ENCODE results near the gene IRGC.

The IRGC gene, protein sequence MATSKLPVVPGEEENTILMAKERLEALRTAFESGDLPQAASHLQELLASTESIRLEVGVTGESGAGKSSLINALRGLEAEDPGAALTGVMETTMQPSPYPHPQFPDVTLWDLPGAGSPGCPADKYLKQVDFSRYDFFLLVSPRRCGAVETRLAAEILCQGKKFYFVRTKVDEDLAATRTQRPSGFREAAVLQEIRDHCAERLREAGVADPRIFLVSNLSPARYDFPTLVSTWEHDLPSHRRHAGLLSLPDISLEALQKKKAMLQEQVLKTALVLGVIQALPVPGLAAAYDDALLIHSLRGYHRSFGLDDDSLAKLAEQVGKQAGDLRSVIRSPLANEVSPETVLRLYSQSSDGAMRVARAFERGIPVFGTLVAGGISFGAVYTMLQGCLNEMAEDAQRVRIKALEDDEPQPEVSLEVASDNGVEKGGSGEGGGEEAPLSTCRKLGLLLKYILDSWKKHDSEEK

DNA sequence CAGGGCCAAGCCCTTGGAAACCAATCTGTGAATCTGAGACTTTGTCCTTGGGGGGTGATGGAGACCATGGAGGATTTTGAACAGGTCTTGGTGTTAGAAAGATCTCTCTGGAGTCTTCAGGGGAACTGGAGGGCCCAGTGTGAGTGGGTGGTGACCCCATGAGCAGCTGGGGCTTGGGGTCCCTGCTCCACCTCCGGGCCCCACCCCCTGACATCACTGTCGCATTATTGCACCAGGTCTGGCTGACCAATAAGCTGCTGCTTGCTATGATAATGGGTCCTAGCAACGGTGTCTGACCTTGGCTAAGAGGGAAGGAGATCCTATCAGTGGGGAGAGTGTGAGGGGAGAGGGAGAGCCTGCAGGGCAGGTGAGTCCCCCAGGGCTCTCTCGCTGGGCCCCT lies at the start of gene IRGC:
Gene IRGC (plus strand): TSS at position 301 of the 400 bp plus-strand sequence. CDS start 2,483 bp downstream, outside the sequence.
- Mint-ChIP-seq H3K9me3 (peaks cover 3% of the 10 kb centered on the region), H3K27me3 (ENCODE audit: low read depth) (no peaks in the 10 kb centered on the region), H3K4me3 (no peak within 1 kb of the TSS), H3K4me1 (ENCODE audit: low read depth) (no peaks in the 10 kb centered on the region), H3K27ac (no peak within 1 kb of the TSS), H3K36me3 (ENCODE audit: low read depth) (no peaks in the 10 kb centered on the region)
- DNase-seq (ENCODE audit: low spot score): no peak

DNA sequence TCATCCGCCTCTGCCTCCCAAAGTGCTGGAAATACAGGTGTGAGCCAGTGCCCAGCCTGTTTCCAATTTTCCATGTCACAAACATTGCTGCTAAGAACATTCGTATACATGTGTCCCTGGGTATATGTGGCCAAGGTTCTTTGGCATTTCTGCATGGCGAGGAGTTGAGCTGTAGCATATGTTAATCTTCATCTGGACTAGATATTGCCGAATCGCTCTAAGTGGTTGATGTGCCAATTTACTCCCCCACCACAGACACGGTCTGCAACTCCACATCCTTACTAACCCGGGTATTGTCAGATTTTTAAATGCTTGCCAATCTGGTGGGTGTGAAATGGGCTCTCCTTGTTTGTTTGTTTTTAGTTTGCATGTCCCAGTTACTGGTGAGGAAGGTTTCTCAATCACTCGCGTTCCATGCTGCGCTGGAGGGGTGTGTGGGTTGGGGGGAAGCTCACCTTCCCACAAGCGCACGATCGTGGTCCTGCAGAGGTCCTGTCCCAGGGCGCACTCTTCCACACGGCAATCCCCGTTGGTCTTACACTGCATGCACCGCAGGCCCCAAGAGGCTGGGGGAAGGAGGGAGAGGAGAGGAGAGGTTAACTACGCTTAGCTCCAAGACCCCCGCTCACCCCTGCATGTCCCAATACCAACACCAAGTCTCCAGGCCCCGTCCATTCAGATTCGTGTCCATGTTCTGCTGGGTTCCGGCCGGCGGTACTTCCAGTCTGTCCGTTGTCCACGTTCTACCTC lies 48.6 kb upstream of the IRGC start:
- H3K9me3 Mint-ChIP-seq: no peaks in the 10 kb centered on the region
- H3K27me3 Mint-ChIP-seq (ENCODE audit: low read depth): peaks cover 11% of the 10 kb centered on the region
- DNase-seq (ENCODE audit: low spot score): no peak
- peaks cover 36% of the 10 kb centered on the region for H3K36me3 Mint-ChIP-seq (ENCODE audit: low read depth)
- H3K27ac Mint-ChIP-seq: peak overlapping the region; percentile 87
- H3K4me3 Mint-ChIP-seq: peak overlapping the region; percentile 95
- H3K4me1 Mint-ChIP-seq (ENCODE audit: low read depth): peaks cover 41% of the 10 kb centered on the region

DNA sequence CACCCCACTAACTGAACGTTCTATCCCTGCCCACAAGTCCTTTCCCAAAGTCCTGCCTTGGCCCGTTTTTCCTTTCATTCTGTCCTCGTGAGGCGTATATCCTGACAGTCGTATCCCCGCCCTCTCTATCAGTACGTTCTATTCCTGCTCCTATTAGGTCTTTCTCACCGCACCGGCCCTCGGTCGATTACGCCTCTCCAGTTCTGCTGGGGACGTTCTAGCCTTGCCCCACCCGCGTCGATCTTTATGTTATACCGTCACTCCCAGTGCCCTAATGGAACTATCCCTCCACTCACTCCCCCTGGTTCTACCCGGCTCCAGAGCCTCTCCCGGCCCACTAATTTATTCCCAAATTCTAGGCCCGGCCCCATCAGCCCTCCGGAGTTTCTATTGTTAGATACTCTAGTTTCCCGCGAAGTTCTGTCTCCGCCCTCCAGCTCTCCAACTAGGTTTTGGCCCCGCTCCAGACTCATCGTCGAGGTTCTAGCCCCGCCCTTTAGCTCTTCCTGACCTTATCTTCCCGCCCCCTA lies 47.9 kb upstream of the IRGC start:
- peak overlapping the region; percentile 87 for H3K27ac Mint-ChIP-seq
- no peaks in the 10 kb centered on the region for H3K9me3 Mint-ChIP-seq
- peaks cover 12% of the 10 kb centered on the region for H3K27me3 Mint-ChIP-seq (ENCODE audit: low read depth)
- H3K4me1 Mint-ChIP-seq (ENCODE audit: low read depth): peaks cover 41% of the 10 kb centered on the region
- peak overlapping the region; percentile 95 for H3K4me3 Mint-ChIP-seq
- no peak for DNase-seq (ENCODE audit: low spot score)
- peaks cover 31% of the 10 kb centered on the region for H3K36me3 Mint-ChIP-seq (ENCODE audit: low read depth)

DNA sequence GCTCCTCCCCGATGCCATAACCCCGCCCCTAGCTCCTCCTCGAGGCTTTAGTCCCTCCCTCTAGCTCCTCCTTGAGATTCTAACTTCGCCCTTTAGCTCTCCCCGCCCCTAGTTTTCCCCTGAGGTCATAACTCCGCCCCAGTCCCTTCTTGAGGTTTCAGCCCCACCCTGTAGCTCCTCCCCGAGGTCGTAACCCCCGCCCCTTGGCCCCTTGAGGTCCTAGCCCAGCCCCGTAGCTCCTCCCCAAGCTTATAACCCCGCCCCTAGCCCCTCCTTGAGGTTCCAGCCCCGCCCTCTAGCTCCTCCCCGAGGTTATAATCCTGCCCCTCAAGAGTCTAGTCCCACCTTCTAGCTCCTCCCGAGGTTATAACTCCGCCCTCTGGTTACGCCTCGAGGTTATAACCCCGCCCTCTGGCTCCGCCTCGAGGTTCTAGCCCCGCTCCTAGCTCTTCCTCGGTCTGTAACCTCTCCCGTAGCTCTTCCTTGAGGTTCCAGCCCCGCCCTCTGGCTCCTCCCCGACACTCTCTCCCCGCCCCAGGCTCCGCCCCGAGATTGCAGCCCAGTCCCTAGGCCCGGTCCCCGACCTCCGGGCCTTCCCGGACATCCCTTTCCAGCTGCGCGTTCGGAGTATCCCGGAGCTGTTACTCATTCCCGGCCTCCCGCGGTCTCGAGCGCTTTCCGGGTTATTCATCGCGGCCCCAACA lies 47.3 kb upstream of the IRGC start:
- H3K4me3 Mint-ChIP-seq: peak overlapping the region; percentile 95
- H3K27ac Mint-ChIP-seq: peak overlapping the region; percentile 87
- peaks cover 12% of the 10 kb centered on the region for H3K27me3 Mint-ChIP-seq (ENCODE audit: low read depth)
- H3K9me3 Mint-ChIP-seq: no peaks in the 10 kb centered on the region
- peak; percentile 92 for DNase-seq (ENCODE audit: low spot score)
- peaks cover 40% of the 10 kb centered on the region for H3K4me1 Mint-ChIP-seq (ENCODE audit: low read depth)
- H3K36me3 Mint-ChIP-seq (ENCODE audit: low read depth): peaks cover 31% of the 10 kb centered on the region

DNA sequence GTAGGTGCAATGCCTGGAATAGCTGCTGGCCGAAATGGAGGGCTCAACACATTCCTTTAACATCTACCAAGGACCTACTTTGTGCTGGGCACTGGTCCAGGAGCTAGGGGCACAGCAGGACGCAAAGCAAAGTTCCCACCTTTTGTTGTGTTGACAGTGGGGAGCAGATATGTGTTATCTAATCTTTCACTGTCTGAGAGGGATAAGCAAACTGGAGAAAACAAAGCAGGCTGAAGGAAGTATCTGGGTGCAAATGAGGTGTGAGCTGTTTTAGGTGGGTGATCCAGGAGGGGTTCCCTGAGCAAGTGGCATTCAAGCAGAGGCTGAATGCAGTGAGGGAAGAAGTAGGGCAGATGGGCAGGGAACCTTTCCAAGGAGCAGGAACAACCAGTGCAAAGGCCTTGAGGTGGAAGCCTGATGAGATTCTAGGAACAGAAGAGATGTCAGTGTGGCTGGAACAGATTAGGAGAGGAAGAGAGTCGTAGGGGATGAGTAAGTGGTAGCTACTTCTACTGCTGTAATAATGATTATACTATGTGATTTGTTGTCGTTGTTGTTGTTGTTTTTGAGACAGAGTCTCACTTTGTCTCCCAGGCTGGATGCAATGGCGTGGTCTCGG lies 43.7 kb upstream of the IRGC start:
- no peak for DNase-seq (ENCODE audit: low spot score)
- H3K9me3 Mint-ChIP-seq: no peaks in the 10 kb centered on the region
- no peak overlapping the region for H3K4me3 Mint-ChIP-seq
- peaks cover 34% of the 10 kb centered on the region for H3K4me1 Mint-ChIP-seq (ENCODE audit: low read depth)
- H3K27me3 Mint-ChIP-seq (ENCODE audit: low read depth): peaks cover 12% of the 10 kb centered on the region
- H3K36me3 Mint-ChIP-seq (ENCODE audit: low read depth): peaks cover 10% of the 10 kb centered on the region
- no peak overlapping the region for H3K27ac Mint-ChIP-seq

DNA sequence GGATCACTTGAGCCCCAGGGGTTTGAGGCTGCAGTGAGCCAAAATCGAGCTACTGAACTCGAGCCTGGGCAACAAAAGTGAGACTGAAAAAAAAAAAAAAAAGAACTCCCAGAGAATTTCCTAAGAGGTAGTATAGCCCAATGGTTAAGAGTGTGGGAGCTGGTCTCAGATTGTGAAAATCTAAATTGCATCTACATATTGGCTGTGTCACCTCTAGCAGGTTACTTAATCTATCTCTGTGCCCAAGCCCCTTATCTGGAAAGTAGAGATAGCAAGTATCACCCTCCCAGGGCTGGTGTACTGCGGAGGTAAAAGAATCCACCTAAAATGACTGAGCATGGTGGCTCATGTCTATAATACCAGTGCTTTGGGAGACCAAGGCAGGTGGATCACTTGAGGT lies 42.2 kb upstream of the IRGC start:
- H3K27me3 Mint-ChIP-seq (ENCODE audit: low read depth): peaks cover 12% of the 10 kb centered on the region
- peaks cover 24% of the 10 kb centered on the region for H3K4me1 Mint-ChIP-seq (ENCODE audit: low read depth)
- no peak overlapping the region for H3K4me3 Mint-ChIP-seq

DNA sequence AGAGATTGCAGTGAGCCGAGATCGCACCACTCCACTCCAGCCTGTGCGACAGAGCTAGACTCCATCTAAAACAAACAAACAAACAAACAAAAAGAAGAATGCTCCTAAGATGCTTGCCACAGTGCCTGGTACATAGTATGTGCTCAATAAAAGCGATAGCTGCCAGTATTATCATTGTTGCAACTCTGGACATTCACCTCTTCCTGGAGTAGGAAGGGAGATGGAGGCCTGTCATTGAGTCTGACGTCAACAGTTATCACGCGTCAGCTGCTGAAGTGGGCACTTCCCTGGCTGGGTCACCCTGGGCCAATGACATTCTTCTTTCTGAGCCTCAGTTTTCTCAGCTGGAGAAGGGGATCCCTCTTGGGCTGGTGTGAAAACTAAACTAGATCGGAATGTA lies 41.7 kb upstream of the IRGC start:
- DNase-seq (ENCODE audit: low spot score): no peak
- no peak overlapping the region for H3K4me3 Mint-ChIP-seq
- H3K27me3 Mint-ChIP-seq (ENCODE audit: low read depth): peaks cover 12% of the 10 kb centered on the region
- H3K9me3 Mint-ChIP-seq: no peaks in the 10 kb centered on the region
- no peak overlapping the region for H3K27ac Mint-ChIP-seq
- H3K36me3 Mint-ChIP-seq (ENCODE audit: low read depth): no peaks in the 10 kb centered on the region
- peaks cover 22% of the 10 kb centered on the region for H3K4me1 Mint-ChIP-seq (ENCODE audit: low read depth)

More for the DNA sequence above, 42.2 kb upstream of the IRGC start:
- no peaks in the 10 kb centered on the region for H3K9me3 Mint-ChIP-seq
- no peak overlapping the region for H3K27ac Mint-ChIP-seq
- H3K36me3 Mint-ChIP-seq (ENCODE audit: low read depth): no peaks in the 10 kb centered on the region
- DNase-seq (ENCODE audit: low spot score): no peak

DNA sequence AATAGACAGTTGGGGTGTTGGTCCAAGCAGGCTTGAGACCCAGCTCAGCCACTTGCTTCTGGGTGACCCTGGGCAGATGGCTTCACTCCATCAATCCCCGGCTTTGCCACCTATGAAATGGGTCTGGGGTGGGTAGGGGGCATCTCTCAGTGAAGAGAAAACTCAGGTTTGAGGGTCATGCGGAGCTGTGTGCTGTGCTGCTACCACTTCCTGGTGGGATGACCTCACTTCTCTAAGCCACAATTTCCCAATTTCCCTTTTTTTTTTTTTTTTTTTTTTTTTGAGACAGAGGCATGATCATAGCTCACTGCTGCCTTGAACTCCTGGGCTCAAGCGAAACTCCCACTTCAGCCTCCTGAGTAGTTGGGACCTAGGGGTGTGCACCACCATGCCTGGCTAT lies 41.3 kb upstream of the IRGC start:
- H3K27me3 Mint-ChIP-seq (ENCODE audit: low read depth): peaks cover 12% of the 10 kb centered on the region
- H3K4me1 Mint-ChIP-seq (ENCODE audit: low read depth): peaks cover 19% of the 10 kb centered on the region
- no peaks in the 10 kb centered on the region for H3K36me3 Mint-ChIP-seq (ENCODE audit: low read depth)
- H3K4me3 Mint-ChIP-seq: no peak overlapping the region
- DNase-seq (ENCODE audit: low spot score): no peak
- H3K9me3 Mint-ChIP-seq: no peaks in the 10 kb centered on the region
- no peak overlapping the region for H3K27ac Mint-ChIP-seq

DNA sequence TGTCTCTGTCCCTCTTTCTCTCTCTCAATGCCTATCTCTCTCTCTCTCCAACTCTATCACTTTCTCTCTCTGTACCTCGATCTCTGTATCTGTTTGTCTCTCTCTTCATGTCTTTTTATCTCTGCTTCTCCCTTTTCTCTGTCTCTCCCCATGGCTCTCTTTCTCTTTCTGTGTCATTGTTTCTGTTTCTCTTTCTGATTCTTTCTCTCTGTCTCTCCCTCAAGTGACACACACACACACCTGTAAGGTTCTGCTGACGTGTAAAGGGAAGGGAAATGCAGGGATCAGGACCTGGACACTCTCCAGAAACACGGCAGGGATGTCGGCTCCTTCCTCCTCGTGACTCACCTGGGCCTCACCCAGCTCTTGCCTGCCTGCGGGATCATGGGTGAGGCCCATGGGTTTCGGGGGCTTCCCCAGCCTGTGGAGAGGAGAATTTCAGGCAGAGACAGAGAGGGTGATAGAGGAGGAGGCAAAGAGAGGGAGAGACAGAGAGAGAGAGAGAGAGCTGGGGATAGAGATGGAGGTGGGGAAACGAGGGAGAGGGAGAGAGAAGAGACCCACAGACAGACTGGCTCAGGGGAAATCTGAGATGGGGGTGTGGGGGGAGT lies 40.5 kb upstream of the IRGC start:
- peaks cover 16% of the 10 kb centered on the region for H3K4me1 Mint-ChIP-seq (ENCODE audit: low read depth)
- peak overlapping the region; percentile 62 for H3K27ac Mint-ChIP-seq
- no peaks in the 10 kb centered on the region for H3K36me3 Mint-ChIP-seq (ENCODE audit: low read depth)
- H3K4me3 Mint-ChIP-seq: peak overlapping the region; percentile 16
- no peaks in the 10 kb centered on the region for H3K9me3 Mint-ChIP-seq
- no peak for DNase-seq (ENCODE audit: low spot score)
- peaks cover 9% of the 10 kb centered on the region for H3K27me3 Mint-ChIP-seq (ENCODE audit: low read depth)

DNA sequence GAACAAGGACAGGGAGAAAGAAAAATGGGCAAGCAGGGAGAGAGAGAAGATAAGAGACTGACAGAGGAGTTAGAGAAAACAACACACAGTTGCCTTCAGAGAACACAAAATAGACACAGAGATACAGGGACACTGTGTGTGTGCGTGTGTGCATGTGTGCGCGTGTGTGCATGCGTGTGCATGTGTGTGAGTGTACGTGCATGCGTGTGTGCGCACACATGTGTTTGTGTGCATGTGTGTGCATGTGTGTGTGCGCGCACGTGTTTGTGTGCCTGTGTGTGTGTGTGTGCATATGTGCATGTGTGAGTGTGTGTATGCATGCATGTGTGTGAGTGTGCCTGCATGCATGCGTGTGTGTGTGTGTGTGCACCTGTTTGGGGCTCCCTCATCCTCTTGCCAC lies 40.0 kb upstream of the IRGC start:
- Mint-ChIP-seq H3K4me3 (no peak overlapping the region), H3K9me3 (no peaks in the 10 kb centered on the region), H3K36me3 (ENCODE audit: low read depth) (no peaks in the 10 kb centered on the region), H3K4me1 (ENCODE audit: low read depth) (peaks cover 12% of the 10 kb centered on the region), H3K27me3 (ENCODE audit: low read depth) (peaks cover 6% of the 10 kb centered on the region), H3K27ac (peak overlapping the region; percentile 49)
- DNase-seq (ENCODE audit: low spot score): no peak

DNA sequence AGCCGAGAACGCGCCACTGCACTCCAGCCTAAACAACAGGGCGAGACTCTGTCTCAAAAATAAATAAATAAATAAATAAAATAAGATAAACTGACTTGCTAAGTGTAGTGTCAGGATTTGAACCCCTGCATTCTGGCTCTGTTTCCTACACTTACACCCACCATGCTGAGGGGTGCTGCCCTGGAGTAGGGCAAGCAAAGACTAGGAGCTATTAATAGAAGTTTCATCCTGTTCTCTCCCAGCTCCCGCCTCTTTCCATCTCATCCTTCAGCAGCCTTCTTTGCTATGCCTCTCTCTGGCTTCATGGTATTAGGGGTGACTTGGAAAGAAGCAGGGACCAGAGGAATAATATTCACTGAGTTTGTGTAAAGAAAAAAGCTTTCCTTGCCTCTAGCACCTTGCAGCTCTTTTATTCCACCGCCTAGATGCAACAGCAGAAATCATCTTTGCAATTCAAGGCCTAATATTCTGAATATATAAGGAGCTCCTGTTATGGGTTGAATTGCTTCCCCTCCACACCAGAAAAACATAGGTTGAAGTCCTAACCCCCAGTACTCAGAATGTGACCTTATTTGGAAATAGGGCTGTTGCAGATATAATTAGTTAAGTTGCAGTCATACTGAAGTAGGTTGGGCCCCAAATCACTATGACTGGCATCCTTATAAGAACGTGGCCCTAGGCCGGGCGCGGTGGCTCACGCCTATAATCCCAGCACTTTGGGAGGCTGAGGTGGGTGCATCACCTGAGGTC lies 37.2 kb upstream of the IRGC start:
- Mint-ChIP-seq H3K4me1 (ENCODE audit: low read depth) (peaks cover 9% of the 10 kb centered on the region), H3K27me3 (ENCODE audit: low read depth) (no peaks in the 10 kb centered on the region), H3K4me3 (no peak overlapping the region), H3K9me3 (no peaks in the 10 kb centered on the region), H3K27ac (no peak overlapping the region), H3K36me3 (ENCODE audit: low read depth) (no peaks in the 10 kb centered on the region)
- no peak for DNase-seq (ENCODE audit: low spot score)

DNA sequence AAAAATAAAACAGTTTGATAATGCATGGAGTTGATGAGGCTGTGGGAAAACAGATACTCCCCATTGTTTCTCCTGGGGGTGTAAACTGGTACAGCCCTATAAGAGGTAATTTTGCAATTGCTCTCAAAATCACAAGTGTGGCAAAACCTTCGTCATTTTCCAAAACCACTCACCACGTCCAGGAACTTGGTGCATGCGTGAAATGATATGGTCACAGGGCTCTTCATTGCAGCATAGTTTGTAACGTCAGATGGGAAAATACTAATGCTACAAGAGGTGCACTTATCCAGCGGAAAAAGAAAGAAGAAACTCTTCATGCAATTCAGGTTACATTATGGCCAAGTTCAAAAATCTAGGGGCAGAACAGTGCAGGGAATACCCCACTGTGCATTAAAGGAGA lies 34.1 kb upstream of the IRGC start:
- H3K9me3 Mint-ChIP-seq: no peaks in the 10 kb centered on the region
- H3K4me3 Mint-ChIP-seq: no peak overlapping the region
- H3K27ac Mint-ChIP-seq: no peak overlapping the region
- DNase-seq (ENCODE audit: low spot score): no peak
- H3K4me1 Mint-ChIP-seq (ENCODE audit: low read depth): no peaks in the 10 kb centered on the region
- H3K27me3 Mint-ChIP-seq (ENCODE audit: low read depth): no peaks in the 10 kb centered on the region
- H3K36me3 Mint-ChIP-seq (ENCODE audit: low read depth): no peaks in the 10 kb centered on the region

Measured in T-helper 2 cell treated with Interferon-gamma antibody and Interleukin-4, amounts not matched to agents 5 μg/mL and 100 μg/mL, for 36 hours (primary cell).